ENCODE results near the gene STK25. TPM values are rescaled to one million over a fixed set of nuclear protein-coding genes. Genes with fewer than 3 reads are reported as not detected.
"Not testable (repeated sequence)": the region's sequence is repeated elsewhere in the genome, so short reads cannot be mapped to it uniquely, and the experiment has no call there.

The STK25 gene
- total and polyA plus RNA-seq, 2 donors, result 86.6 to 198 TPM

- H3K36me3 ChIP-seq (ENCODE audit: control insufficient read depth in 2 of 2, insufficient read depth in 2 of 2, low read length in 1 of 2); H3K4me1 ChIP-seq (ENCODE audit: control insufficient read depth in 2 of 2, insufficient read depth in 2 of 2, low read length in 2 of 2); H3K9me3 ChIP-seq (ENCODE audit: control insufficient read depth in 2 of 2, insufficient read depth in 1 of 2, low read length in 1 of 2); H3K27ac ChIP-seq (ENCODE audit: low read depth in 1 of 2, low read length in 1 of 2); DNase-seq (ENCODE audit: low read depth in 6 of 9, low spot score in 9 of 9); H3K4me3 ChIP-seq (ENCODE audit: low read length in 2 of 2): not testable (repeated sequence)
- peaks cover 24 to 71% of the 10 kb centered on the region in 2 donors for H3K27me3 ChIP-seq (ENCODE audit: control insufficient read depth in 2 of 2, insufficient read depth in 1 of 2, low read length in 1 of 2)
- 95% methylated on average over 9 of the region's 9 CpGs for WGBS
Measured at GRCh38 chr2:241453919-241454318, 54.5 kb downstream of the STK25 start.

- no peak for DNase-seq (ENCODE audit: low read depth in 6 of 9, low spot score in 9 of 9)
- H3K27ac ChIP-seq (ENCODE audit: low read depth in 1 of 2, low read length in 1 of 2), result no peak overlapping the region
- no peaks in the 10 kb centered on the region for H3K4me1 ChIP-seq (ENCODE audit: control insufficient read depth in 2 of 2, insufficient read depth in 2 of 2, low read length in 2 of 2)
- WGBS, result 93% methylated on average over 10 of the region's 10 CpGs
- peaks cover 34 to 73% of the 10 kb centered on the region in 2 donors for H3K27me3 ChIP-seq (ENCODE audit: control insufficient read depth in 2 of 2, insufficient read depth in 1 of 2, low read length in 1 of 2)
- H3K4me3 ChIP-seq (ENCODE audit: low read length in 2 of 2), result no peak overlapping the region
- no peaks in the 10 kb centered on the region for H3K36me3 ChIP-seq (ENCODE audit: control insufficient read depth in 2 of 2, insufficient read depth in 2 of 2, low read length in 1 of 2)
- peaks cover 2% of the 10 kb centered on the region in 2 donors for H3K9me3 ChIP-seq (ENCODE audit: control insufficient read depth in 2 of 2, insufficient read depth in 1 of 2, low read length in 1 of 2)
Measured at GRCh38 chr2:241451840-241452506, 56.4 kb downstream of the STK25 start.

- not testable (repeated sequence) for H3K9me3 ChIP-seq (ENCODE audit: control insufficient read depth in 2 of 2, insufficient read depth in 1 of 2, low read length in 1 of 2); DNase-seq (ENCODE audit: low read depth in 6 of 9, low spot score in 9 of 9); H3K27ac ChIP-seq (ENCODE audit: low read depth in 1 of 2, low read length in 1 of 2); H3K36me3 ChIP-seq (ENCODE audit: control insufficient read depth in 2 of 2, insufficient read depth in 2 of 2, low read length in 1 of 2); H3K4me3 ChIP-seq (ENCODE audit: low read length in 2 of 2); H3K4me1 ChIP-seq (ENCODE audit: control insufficient read depth in 2 of 2, insufficient read depth in 2 of 2, low read length in 2 of 2)
- peaks cover 46 to 79% of the 10 kb centered on the region in 2 donors for H3K27me3 ChIP-seq (ENCODE audit: control insufficient read depth in 2 of 2, insufficient read depth in 1 of 2, low read length in 1 of 2)
- 86% methylated on average over 7 of the region's 7 CpGs for WGBS
Measured at GRCh38 chr2:241450092-241450491, 58.3 kb downstream of the STK25 start.

- DNase-seq (ENCODE audit: low read depth in 6 of 9, low spot score in 9 of 9), result no peak
- peaks cover 3 to 13% of the 10 kb centered on the region in 2 donors for H3K4me1 ChIP-seq (ENCODE audit: control insufficient read depth in 2 of 2, insufficient read depth in 2 of 2, low read length in 2 of 2)
- H3K36me3 ChIP-seq (ENCODE audit: control insufficient read depth in 2 of 2, insufficient read depth in 2 of 2, low read length in 1 of 2), result peaks cover 10 to 17% of the 10 kb centered on the region in 2 donors
- H3K4me3 ChIP-seq (ENCODE audit: low read length in 2 of 2), result no peak overlapping the region
- WGBS, result 95% methylated on average over 2 of the region's 2 CpGs
- H3K27me3 ChIP-seq (ENCODE audit: control insufficient read depth in 2 of 2, insufficient read depth in 1 of 2, low read length in 1 of 2), result peaks cover 71 to 86% of the 10 kb centered on the region in 2 donors
- H3K27ac ChIP-seq (ENCODE audit: low read depth in 1 of 2, low read length in 1 of 2), result no peak overlapping the region
- H3K9me3 ChIP-seq (ENCODE audit: control insufficient read depth in 2 of 2, insufficient read depth in 1 of 2, low read length in 1 of 2), result peaks cover 2% of the 10 kb centered on the region in 2 donors
Measured at GRCh38 chr2:241445426-241445825, 63.0 kb downstream of the STK25 start.

- 54% methylated on average over 6 of the region's 6 CpGs for WGBS
- DNase-seq (ENCODE audit: low read depth in 6 of 9, low spot score in 9 of 9), result peak; percentile 71 to 97 (median 84)
- Histone ChIP-seq H3K4me1 (ENCODE audit: control insufficient read depth in 2 of 2, insufficient read depth in 2 of 2, low read length in 2 of 2) (peaks cover 3 to 13% of the 10 kb centered on the region in 2 donors), H3K36me3 (ENCODE audit: control insufficient read depth in 2 of 2, insufficient read depth in 2 of 2, low read length in 1 of 2) (peaks cover 13 to 20% of the 10 kb centered on the region in 2 donors), H3K9me3 (ENCODE audit: control insufficient read depth in 2 of 2, insufficient read depth in 1 of 2, low read length in 1 of 2) (peaks cover 0 to 1% of the 10 kb centered on the region in 2 donors), H3K27ac (ENCODE audit: low read depth in 1 of 2, low read length in 1 of 2) (no peak overlapping the region), H3K4me3 (ENCODE audit: low read length in 2 of 2) (no peak overlapping the region), H3K27me3 (ENCODE audit: control insufficient read depth in 2 of 2, insufficient read depth in 1 of 2, low read length in 1 of 2) (peaks cover 75 to 82% of the 10 kb centered on the region in 2 donors)
Measured at GRCh38 chr2:241443486-241444223, 64.7 kb downstream of the STK25 start.

Other genes starting within 250 kb of the STK25 start
- 111 TPM for gene HDLBP, start 192.9 kb downstream of the STK25 start, total RNA-seq
- 85.1 TPM for gene HDLBP, start 192.9 kb downstream of the STK25 start, polyA plus RNA-seq
- 149 TPM for gene SEPTIN2, start 192.7 kb downstream of the STK25 start, total RNA-seq
- gene SEPTIN2, start 192.7 kb downstream of the STK25 start, polyA plus RNA-seq, result 189 TPM
- gene FARP2, start 152.3 kb downstream of the STK25 start, total RNA-seq, result 18.2 TPM
- 16.1 TPM for gene FARP2, start 152.3 kb downstream of the STK25 start, polyA plus RNA-seq
- gene BOK, start 50.2 kb upstream of the STK25 start, total RNA-seq, result 2.5 TPM
- 5.1 TPM for gene BOK, start 50.2 kb upstream of the STK25 start, polyA plus RNA-seq
- 36.8 TPM for gene THAP4, start 128.6 kb upstream of the STK25 start, total RNA-seq
- 34.0 TPM for gene THAP4, start 128.6 kb upstream of the STK25 start, polyA plus RNA-seq
- gene ATG4B, start 129.1 kb upstream of the STK25 start, total RNA-seq, result 30.9 TPM
- 68.0 TPM for gene ATG4B, start 129.1 kb upstream of the STK25 start, polyA plus RNA-seq
- 44.4 TPM for gene DTYMK, start 178.2 kb upstream of the STK25 start, total RNA-seq
- gene DTYMK, start 178.2 kb upstream of the STK25 start, polyA plus RNA-seq, result 20.3 TPM
- gene ING5, start 193.5 kb upstream of the STK25 start, total RNA-seq, result 29.8 TPM
- gene ING5, start 193.5 kb upstream of the STK25 start, polyA plus RNA-seq, result 47.3 TPM
- gene D2HGDH, start 226.0 kb upstream of the STK25 start, total RNA-seq, result 6.4 TPM
- 51.0 TPM for gene D2HGDH, start 226.0 kb upstream of the STK25 start, polyA plus RNA-seq